Muscle of leg (tissue), 16 donors: ENCODE measurements around the gene AMDHD2. TPM values are rescaled to one million over a fixed set of nuclear protein-coding genes. Genes with fewer than 3 reads are reported as not detected.

Experiments
- DNase-seq: peaks from one replicate; pipeline ENCODE4 v3.0.0; 2013
- H3K27ac ChIP-seq: one replicate; pipeline ENCODE4 v1.5.1; 2013; ENCODE audit warnings: mild to moderate bottlenecking, low read length, control low read depth
- H3K27me3 ChIP-seq: one replicate; pipeline ENCODE4 v1.6.1; 2013; ENCODE audit warnings: low read length; ENCODE audit not compliant: control insufficient read depth, insufficient read depth
- H3K36me3 ChIP-seq: one replicate; pipeline ENCODE4 v1.6.1; 2013; ENCODE audit warnings: low read length; ENCODE audit not compliant: control insufficient read depth, insufficient read depth
- H3K4me1 ChIP-seq: one replicate; pipeline ENCODE4 v1.6.1; 2013; ENCODE audit warnings: low read length; ENCODE audit not compliant: control insufficient read depth, insufficient read depth
- H3K4me3 ChIP-seq: one replicate; pipeline ENCODE4 v1.5.1; 2013; ENCODE audit warnings: low read length, control low read depth
- H3K9me3 ChIP-seq: replicated peaks from 2 replicates; pipeline ENCODE4 v1.6.1; 2013; ENCODE audit warnings: low read depth, low read length; ENCODE audit not compliant: control insufficient read depth
- WGBS: methylation state at CpG from one replicate; pipeline ENCODE4 v1.1.5; 2013; ENCODE audit warnings: missing lambda C conversion rate; ENCODE audit not compliant: insufficient coverage; 5-methylcytosine and 5-hydroxymethylcytosine counted together
- long read RNA-seq, 11 donors: transcript quantifications; one replicate each; lab custom pipeline, GENCODE V29; 2026
- polyA plus RNA-seq, 8 donors: library from polyadenylated mRNA; unstranded; fragments of 120-200 nt; gene quantifications; one replicate each; pipeline versions ENCODE4 v1.2.1 to v1.2.3, GENCODE V29; 2013; ENCODE audit warnings: inconsistent platforms in 1 of 8, low replicate concordance in 1 of 8; ENCODE audit not compliant: insufficient read length in 8 of 8, insufficient read depth in 1 of 8
- total RNA-seq: library from RNA; stranded (reverse); fragments of 120-200 nt; gene quantifications from one replicate; pipeline ENCODE4 v1.2.4, GENCODE V29; 2013

Gene AMDHD2, protein sequence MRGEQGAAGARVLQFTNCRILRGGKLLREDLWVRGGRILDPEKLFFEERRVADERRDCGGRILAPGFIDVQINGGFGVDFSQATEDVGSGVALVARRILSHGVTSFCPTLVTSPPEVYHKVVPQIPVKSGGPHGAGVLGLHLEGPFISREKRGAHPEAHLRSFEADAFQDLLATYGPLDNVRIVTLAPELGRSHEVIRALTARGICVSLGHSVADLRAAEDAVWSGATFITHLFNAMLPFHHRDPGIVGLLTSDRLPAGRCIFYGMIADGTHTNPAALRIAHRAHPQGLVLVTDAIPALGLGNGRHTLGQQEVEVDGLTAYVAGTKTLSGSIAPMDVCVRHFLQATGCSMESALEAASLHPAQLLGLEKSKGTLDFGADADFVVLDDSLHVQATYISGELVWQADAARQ
- total RNA-seq, result 16.8 TPM
- 10 to 100 TPM; 10.1 to 17.8 (median 15.0) TPM for polyA plus RNA-seq
- long read RNA-seq, donor 1, partial matches to known transcripts, result 0 of 3 reads
- long read RNA-seq, donor 1, other reads (novel, unspliced or antisense), result 0 of 3 reads
- long read RNA-seq, donor 2, result 0 reads
- long read RNA-seq, donor 3, result 0 reads
- long read RNA-seq, donor 4, partial matches to known transcripts, result 0 of 4 reads
- long read RNA-seq, donor 4, other reads (novel, unspliced or antisense), result 0 of 4 reads
- long read RNA-seq, donor 5, transcript AMDHD2-201 (11 exons, 1,459 nt), result major isoform, 5 of 7 reads
- long read RNA-seq, donor 5, partial matches to known transcripts, result 0 of 7 reads
- long read RNA-seq, donor 5, other reads (novel, unspliced or antisense), result 0 of 7 reads
- long read RNA-seq, donor 6, partial matches to known transcripts, result 0 of 4 reads
- long read RNA-seq, donor 6, other reads (novel, unspliced or antisense), result 0 of 4 reads
- long read RNA-seq, donor 7, partial matches to known transcripts, result 0 of 2 reads
- long read RNA-seq, donor 7, other reads (novel, unspliced or antisense), result 0 of 2 reads
- long read RNA-seq, donor 8, partial matches to known transcripts, result 0 of 1 reads
- long read RNA-seq, donor 8, other reads (novel, unspliced or antisense), result 0 of 1 reads
- long read RNA-seq, donor 9, partial matches to known transcripts, result 0 of 1 reads
- long read RNA-seq, donor 9, other reads (novel, unspliced or antisense), result 0 of 1 reads
- long read RNA-seq, donor 10, partial matches to known transcripts, result 0 of 1 reads
- long read RNA-seq, donor 10, other reads (novel, unspliced or antisense), result 0 of 1 reads
- long read RNA-seq, donor 11, partial matches to known transcripts, result 0 of 5 reads
- long read RNA-seq, donor 11, other reads (novel, unspliced or antisense), result 0 of 5 reads

DNA sequence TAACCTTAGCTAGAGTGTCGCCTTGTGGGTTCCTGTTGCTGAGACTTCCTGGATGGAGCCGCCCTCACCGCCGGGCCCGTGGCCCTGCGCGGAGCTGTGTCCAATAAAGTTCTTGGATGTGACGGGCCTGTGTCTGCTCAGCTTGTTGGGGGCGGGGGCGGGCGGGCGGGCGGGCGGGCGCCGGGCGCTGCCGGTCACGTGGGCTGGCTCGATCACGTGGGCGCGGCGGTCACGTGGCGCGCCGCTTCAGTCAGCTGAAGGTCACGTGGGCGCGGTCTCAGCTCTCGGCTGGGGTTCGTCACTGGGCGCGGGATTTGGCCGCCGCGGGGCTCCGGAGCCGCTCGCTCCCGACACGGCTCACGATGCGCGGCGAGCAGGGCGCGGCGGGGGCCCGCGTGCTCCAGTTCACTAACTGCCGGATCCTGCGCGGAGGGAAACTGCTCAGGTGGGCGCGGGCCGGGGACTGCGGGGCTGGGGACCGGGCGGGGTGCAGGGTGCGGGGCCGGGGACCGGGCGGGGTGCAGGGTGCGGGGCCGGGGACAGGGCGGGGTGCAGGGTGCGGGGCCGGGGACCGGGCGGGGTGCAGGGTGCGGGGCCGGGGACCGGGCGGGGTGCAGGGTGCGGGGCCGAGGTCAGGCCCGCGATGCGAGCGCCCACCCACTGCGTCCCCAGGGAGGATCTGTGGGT, at the start of gene AMDHD2:
TSS of gene AMDHD2 (plus strand) at position 275 of the 687 bp plus-strand sequence. CDS start at position 363, 88 bp downstream.
- Histone ChIP-seq H3K9me3 (no peaks in the 10 kb centered on the region), H3K4me1 (peaks cover 51% of the 10 kb centered on the region), H3K27ac (peak within 1 kb of the TSS; percentile 84), H3K27me3 (no peaks in the 10 kb centered on the region), H3K36me3 (peaks cover 51% of the 10 kb centered on the region), H3K4me3 (peak within 1 kb of the TSS; percentile 57)
- peak; percentile 94 for DNase-seq
- under 1% methylated on average over 58 of the region's 83 CpGs for WGBS

DNA sequence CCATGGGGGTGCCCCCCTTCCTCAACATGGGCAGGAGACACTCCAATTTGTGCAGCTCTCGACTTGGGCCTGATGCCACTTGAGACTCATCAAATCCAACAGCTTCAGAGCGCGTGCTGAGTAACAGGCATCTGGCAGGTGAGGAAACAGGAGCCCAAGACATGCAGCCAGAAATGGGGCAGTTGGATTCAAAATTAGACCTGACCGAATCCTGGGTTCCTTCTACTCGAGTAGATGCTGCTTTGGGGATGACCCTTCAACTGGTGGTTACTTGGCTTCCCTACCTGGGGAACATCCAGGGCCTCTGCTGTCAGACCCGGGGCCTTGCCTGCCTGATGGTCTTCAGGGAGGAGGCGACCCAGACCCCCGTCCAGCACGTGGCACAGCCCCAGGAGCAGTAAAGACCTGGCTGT, 49.6 kb upstream of the AMDHD2 start:
- peaks cover 58% of the 10 kb centered on the region for H3K4me1 ChIP-seq
- H3K9me3 ChIP-seq, result no peaks in the 10 kb centered on the region
- H3K36me3 ChIP-seq, result no peaks in the 10 kb centered on the region
- no peak overlapping the region for H3K4me3 ChIP-seq
- H3K27me3 ChIP-seq, result peaks cover 29% of the 10 kb centered on the region
- peak; percentile 71 for DNase-seq
- peak overlapping the region; percentile 71 for H3K27ac ChIP-seq
- 8% methylated on average over 9 of the region's 9 CpGs for WGBS

DNA sequence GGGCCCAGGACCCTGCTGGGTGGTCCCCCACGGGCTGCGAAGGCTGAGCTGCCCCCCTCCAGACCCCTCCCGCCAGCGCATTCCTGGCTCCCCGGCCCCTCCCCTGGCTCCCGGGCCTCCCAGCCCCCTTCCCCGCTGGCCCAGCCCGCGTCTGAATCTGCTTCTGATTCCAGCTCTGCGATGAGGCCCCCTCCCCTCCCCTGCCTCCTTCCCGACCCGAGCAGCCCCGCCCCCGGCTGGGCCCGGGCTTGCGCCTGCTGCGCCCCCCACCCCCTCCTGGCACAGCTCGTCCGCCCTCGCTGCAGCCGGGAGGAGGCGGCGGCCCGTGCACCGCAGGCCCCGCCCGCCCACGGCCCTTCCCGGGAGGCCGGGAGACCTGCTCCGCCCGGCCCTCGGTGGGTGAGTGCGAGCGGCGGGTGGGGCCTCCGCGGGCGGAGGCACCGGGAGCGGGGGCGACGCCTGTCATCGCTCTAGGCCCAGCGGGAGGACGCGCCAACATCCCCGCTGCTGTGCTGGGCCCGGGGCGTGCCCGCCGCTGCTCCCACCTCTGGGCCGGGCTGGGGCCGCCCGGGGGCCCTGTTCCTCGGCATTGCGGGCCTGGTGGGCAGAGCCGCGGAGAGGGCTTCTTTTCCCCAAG, 49.0 kb upstream of the AMDHD2 start, which contains the start of gene NTN3:
TSS of gene NTN3 (plus strand) at position 282 of the 637 bp plus-strand sequence. CDS start 405 bp downstream, outside the sequence.
- H3K4me3 ChIP-seq, result peak within 1 kb of the TSS; percentile 17
- peaks cover 63% of the 10 kb centered on the region for H3K4me1 ChIP-seq
- peak; percentile 87 for DNase-seq
- no peaks in the 10 kb centered on the region for H3K36me3 ChIP-seq
- peaks cover 29% of the 10 kb centered on the region for H3K27me3 ChIP-seq
- H3K27ac ChIP-seq, result peak within 1 kb of the TSS; percentile 71
- H3K9me3 ChIP-seq, result no peaks in the 10 kb centered on the region
- under 1% methylated on average over 52 of the region's 59 CpGs for WGBS

DNA sequence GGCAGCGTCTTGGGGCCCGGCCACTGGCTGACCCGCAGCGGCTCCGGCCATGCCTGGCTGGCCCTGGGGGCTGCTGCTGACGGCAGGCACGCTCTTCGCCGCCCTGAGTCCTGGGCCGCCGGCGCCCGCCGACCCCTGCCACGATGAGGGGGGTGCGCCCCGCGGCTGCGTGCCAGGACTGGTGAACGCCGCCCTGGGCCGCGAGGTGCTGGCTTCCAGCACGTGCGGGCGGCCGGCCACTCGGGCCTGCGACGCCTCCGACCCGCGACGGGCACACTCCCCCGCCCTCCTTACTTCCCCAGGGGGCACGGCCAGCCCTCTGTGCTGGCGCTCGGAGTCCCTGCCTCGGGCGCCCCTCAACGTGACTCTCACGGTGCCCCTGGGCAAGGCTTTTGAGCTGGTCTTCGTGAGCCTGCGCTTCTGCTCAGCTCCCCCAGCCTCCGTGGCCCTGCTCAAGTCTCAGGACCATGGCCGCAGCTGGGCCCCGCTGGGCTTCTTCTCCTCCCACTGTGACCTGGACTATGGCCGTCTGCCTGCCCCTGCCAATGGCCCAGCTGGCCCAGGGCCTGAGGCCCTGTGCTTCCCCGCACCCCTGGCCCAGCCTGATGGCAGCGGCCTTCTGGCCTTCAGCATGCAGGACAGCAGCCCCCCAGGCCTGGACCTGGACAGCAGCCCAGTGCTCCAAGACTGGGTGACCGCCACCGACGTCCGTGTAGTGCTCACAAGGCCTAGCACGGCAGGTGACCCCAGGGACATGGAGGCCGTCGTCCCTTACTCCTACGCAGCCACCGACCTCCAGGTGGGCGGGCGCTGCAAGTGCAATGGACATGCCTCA, 48.3 kb upstream of the AMDHD2 start:
- H3K36me3 ChIP-seq, result no peaks in the 10 kb centered on the region
- peak overlapping the region; percentile 35 for H3K27ac ChIP-seq
- no peak for DNase-seq
- peaks cover 29% of the 10 kb centered on the region for H3K27me3 ChIP-seq
- 25% methylated on average over 61 of the region's 61 CpGs for WGBS
- peak overlapping the region; percentile 17 for H3K4me3 ChIP-seq
- no peaks in the 10 kb centered on the region for H3K9me3 ChIP-seq
- peaks cover 65% of the 10 kb centered on the region for H3K4me1 ChIP-seq

DNA sequence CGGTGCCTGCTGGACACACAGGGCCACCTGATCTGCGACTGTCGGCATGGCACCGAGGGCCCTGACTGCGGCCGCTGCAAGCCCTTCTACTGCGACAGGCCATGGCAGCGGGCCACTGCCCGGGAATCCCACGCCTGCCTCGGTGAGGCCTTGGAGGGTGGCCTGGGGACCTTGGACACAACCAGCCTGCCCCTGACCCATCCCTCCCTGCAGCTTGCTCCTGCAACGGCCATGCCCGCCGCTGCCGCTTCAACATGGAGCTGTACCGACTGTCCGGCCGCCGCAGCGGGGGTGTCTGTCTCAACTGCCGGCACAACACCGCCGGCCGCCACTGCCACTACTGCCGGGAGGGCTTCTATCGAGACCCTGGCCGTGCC, 47.7 kb upstream of the AMDHD2 start:
- Histone ChIP-seq H3K9me3 (no peaks in the 10 kb centered on the region), H3K27me3 (peaks cover 29% of the 10 kb centered on the region), H3K4me3 (no peak overlapping the region), H3K27ac (no peak overlapping the region), H3K4me1 (peaks cover 59% of the 10 kb centered on the region), H3K36me3 (no peaks in the 10 kb centered on the region)
- no peak for DNase-seq
- WGBS, result 91% methylated on average over 27 of the region's 27 CpGs

DNA sequence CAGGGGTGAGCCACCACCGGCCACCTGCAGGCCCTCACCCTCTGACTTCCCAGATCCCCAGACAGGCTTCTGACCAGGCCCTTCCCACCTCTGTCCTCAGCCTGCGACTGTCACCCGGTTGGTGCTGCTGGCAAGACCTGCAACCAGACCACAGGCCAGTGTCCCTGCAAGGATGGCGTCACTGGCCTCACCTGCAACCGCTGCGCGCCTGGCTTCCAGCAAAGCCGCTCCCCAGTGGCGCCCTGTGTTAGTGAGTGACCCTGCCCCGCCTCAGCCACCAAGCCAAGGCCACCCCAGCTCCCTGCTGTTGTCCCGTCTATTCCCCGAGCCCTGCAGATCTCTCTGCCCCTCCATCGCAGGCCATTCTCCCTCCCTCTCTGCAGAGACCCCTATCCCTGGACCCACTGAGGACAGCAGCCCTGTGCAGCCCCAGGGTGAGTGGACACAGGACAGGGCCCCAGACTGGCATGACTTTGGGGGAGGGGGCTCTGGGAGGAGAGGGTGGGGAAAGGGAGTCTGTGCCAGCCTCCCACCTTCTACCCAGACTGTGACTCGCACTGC, 47.2 kb upstream of the AMDHD2 start:
- H3K36me3 ChIP-seq, result no peaks in the 10 kb centered on the region
- 80% methylated on average over 11 of the region's 14 CpGs for WGBS
- H3K27ac ChIP-seq, result no peak overlapping the region
- H3K9me3 ChIP-seq, result no peaks in the 10 kb centered on the region
- DNase-seq, result no peak
- peaks cover 29% of the 10 kb centered on the region for H3K27me3 ChIP-seq
- peaks cover 62% of the 10 kb centered on the region for H3K4me1 ChIP-seq
- no peak overlapping the region for H3K4me3 ChIP-seq

DNA sequence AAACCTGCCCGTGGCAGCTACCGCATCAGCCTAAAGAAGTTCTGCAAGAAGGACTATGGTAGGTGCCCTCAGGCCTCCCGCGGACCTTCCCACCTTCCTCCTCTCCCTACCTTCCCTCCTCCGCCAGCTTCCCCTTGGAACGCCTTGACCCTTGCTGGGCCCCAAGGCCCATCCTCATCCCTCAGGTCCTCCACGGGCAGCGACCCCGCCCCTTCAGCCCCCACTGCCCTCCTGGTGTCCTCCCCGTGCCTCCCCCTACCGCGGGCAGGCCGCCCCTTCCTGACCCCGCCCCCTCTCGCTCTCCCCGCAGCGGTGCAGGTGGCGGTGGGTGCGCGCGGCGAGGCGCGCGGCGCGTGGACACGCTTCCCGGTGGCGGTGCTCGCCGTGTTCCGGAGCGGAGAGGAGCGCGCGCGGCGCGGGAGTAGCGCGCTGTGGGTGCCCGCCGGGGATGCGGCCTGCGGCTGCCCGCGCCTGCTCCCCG, 46.7 kb upstream of the AMDHD2 start:
- 3% methylated on average over 49 of the region's 49 CpGs for WGBS
- peaks cover 62% of the 10 kb centered on the region for H3K4me1 ChIP-seq
- H3K9me3 ChIP-seq, result no peaks in the 10 kb centered on the region
- H3K4me3 ChIP-seq, result no peak overlapping the region
- no peak overlapping the region for H3K27ac ChIP-seq
- DNase-seq, result no peak
- no peaks in the 10 kb centered on the region for H3K36me3 ChIP-seq
- peaks cover 29% of the 10 kb centered on the region for H3K27me3 ChIP-seq
